CD8-positive, alpha-beta memory T cell (primary cell): ENCODE results near the gene GRN. TPM values are rescaled to one million over a fixed set of nuclear protein-coding genes. Genes with fewer than 3 reads are reported as not detected.

Experiments
- CTCF ChIA-PET: fragments of 350-600 bp; sonication (Branson Sonifier 250); formaldehyde crosslinking; loops from one replicate; lab custom pipeline; 2021; ENCODE audit warnings: antibody characterized with exemption; lab: Charles Lee
- POLR2A ChIA-PET: fragments of 350-600 bp; sonication (Branson Sonifier 250); formaldehyde crosslinking; loops from one replicate; lab custom pipeline; 2021; ENCODE audit warnings: antibody characterized with exemption; lab: Charles Lee
- DNase-seq, 5 donors: peaks; one replicate each; pipeline versions ENCODE4 v3.0.0 to v3.0.0-alpha.2; 2020 to 2022; ENCODE audit warnings: mixed read lengths in 1 of 5
- H3K27ac ChIP-seq: one replicate; pipeline ENCODE4 v1.7.0; 2013; ENCODE audit warnings: low read depth, mild to moderate bottlenecking, low read length, moderate library complexity
- H3K27me3 ChIP-seq: 2 replicates; pipeline ENCODE4 v1.7.0; 2013; ENCODE audit warnings: low read length, mild to moderate bottlenecking; ENCODE audit not compliant: insufficient read depth, poor library complexity, severe bottlenecking
- H3K36me3 ChIP-seq: 2 replicates; pipeline ENCODE4 v1.7.0; 2013; ENCODE audit warnings: mild to moderate bottlenecking, low read length, moderate library complexity; ENCODE audit not compliant: insufficient read depth
- H3K4me1 ChIP-seq: 2 replicates; pipeline ENCODE4 v1.7.0; 2013; ENCODE audit warnings: mild to moderate bottlenecking, low read length, moderate library complexity; ENCODE audit not compliant: insufficient read depth
- H3K4me3 ChIP-seq: 2 replicates; pipeline ENCODE4 v1.7.0; 2013; ENCODE audit warnings: mild to moderate bottlenecking, low read length
- H3K9me3 ChIP-seq: 2 replicates; pipeline ENCODE4 v1.7.0; 2013; ENCODE audit warnings: mild to moderate bottlenecking, low read length
- H3K27ac Mint-ChIP-seq, 8 donors: one replicate each; pipeline ENCODE4 v1.8.0; 2020 to 2021; ENCODE audit warnings: mixed read lengths in 8 of 8, mild to moderate bottlenecking in 6 of 8, inconsistent platforms in 3 of 8, moderate library complexity in 3 of 8
- H3K27me3 Mint-ChIP-seq, 2 donors: one replicate each; pipeline ENCODE4 v1.8.0; 2020 to 2021; ENCODE audit warnings: mixed read lengths in 2 of 2, mild to moderate bottlenecking in 1 of 2, moderate library complexity in 1 of 2
- H3K36me3 Mint-ChIP-seq, 3 donors: one replicate each; pipeline ENCODE4 v1.8.0; 2020 to 2021; ENCODE audit warnings: mixed read lengths in 3 of 3, inconsistent platforms in 1 of 3, mild to moderate bottlenecking in 1 of 3
- H3K4me1 Mint-ChIP-seq, 3 donors: one replicate each; pipeline ENCODE4 v1.8.0; 2020 to 2021; ENCODE audit warnings: mixed read lengths in 3 of 3, inconsistent platforms in 1 of 3, mild to moderate bottlenecking in 1 of 3
- H3K4me3 Mint-ChIP-seq, 7 donors: one replicate each; pipeline ENCODE4 v1.8.0; 2020 to 2021; ENCODE audit warnings: mixed read lengths in 7 of 7, mild to moderate bottlenecking in 6 of 7, moderate library complexity in 4 of 7, inconsistent platforms in 2 of 7
- H3K9me3 Mint-ChIP-seq, 5 donors: one replicate each; pipeline ENCODE4 v1.8.0; 2020 to 2022; ENCODE audit warnings: mixed read lengths in 5 of 5, mild to moderate bottlenecking in 3 of 5, moderate library complexity in 2 of 5, inconsistent platforms in 1 of 5
- polyA plus RNA-seq: library from polyadenylated mRNA; unstranded; fragments of 300-500 nt; fragmentation: Illumina TruSeq; gene quantifications from one replicate; pipeline ENCODE4 v1.2.3, GENCODE V29; 2021
- total RNA-seq, 2 experiments: library from RNA; stranded (reverse); gene quantifications; one replicate each; pipeline ENCODE4 v1.2.3, GENCODE V29; 2021

The GRN gene
- total and polyA plus RNA-seq, 3 experiments from 2014 or later: 48.7 to 56.4 (median 50.3) TPM

DNA sequence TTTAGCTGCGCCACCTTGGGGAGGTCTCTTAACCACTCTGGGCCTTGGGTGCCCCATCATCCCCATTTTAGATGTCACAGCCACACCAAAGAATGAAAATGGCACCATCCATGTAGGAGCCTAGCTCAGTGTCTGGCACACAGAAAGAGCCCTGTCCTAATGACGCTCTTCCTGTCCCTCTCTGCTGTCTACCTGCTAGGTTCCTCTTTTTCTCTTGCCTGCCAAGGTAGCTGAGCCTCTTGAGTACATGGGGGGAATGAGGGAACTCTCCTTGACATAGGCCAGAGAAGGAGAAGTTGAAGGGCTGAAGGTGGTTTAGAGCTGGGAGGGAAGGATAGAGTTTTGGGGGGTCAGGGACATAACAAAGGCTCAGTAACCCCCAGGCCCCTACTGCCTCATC is 34.9 kb upstream of the GRN start:
- Mint-ChIP-seq H3K4me1 (peaks cover 9 to 28% (median 16%) of the 10 kb centered on the region in 3 donors), H3K36me3 (no peaks in the 10 kb centered on the region)
- POLR2A ChIA-PET: interaction anchor here (1.0 kb wide), 1 partner anchor 89 kb away, joined by 3 read pairs; no protein-coding TSS in a partner anchor

DNA sequence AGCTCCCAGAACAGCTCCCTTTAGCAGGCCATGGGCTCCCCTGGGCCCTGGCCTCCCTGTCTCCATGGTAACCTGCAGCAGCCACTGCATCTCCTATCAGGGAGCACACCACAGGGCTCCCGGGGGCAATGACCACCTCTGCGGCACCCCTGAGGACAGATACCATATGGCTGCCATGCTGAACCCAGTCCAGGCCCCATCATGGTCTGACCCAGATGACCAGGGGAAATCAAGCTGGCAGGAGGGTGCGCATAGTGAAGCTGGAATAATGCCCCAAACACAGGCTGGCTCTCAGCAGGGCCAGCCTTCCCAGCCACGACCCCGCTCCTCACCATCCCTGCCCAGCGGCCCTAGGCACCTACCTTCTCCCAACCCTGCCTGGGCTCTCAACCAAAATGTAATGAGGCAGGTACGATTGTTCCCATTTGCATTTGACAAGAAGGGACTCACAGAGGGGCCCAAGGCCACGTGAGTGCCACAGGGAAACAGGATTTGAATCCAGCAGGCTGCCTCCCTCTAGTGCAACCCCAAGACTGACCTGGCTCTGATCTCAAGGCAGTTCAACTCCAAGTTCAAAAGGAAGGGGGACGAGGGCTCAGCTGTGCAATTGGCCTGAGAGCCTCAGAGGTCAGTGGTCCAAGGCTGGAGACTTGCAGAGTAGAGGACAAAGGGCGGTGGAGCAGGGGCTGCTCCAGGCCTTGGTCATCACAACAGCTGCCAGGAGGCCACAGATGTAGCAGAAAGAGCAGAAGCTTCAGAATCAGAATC is 34.3 kb upstream of the GRN start:
- Mint-ChIP-seq H3K27ac (no peak overlapping the region), H3K4me3 (peak overlapping the region in 1 of 7 donors; percentile 27), H3K27me3 (peaks cover 23 to 40% of the 10 kb centered on the region in 2 donors), H3K9me3 (no peaks in the 10 kb centered on the region), H3K4me1 (peaks cover 14 to 32% (median 19%) of the 10 kb centered on the region in 3 donors), H3K36me3 (no peaks in the 10 kb centered on the region)
- ChIA-PET CTCF (interaction anchor here (0.8 to 3.5 kb wide), 5 partner anchors 9 to 100 kb away, joined by 3 to 13 read pairs (median 3); partner anchors contain the start of gene GRN), POLR2A (interaction anchor here (1.0 kb wide), 1 partner anchor 89 kb away, joined by 3 read pairs; no protein-coding TSS in a partner anchor)
- peaks cover 19% of the 10 kb centered on the region for H3K4me1 ChIP-seq
- DNase-seq: no peak
- H3K36me3 ChIP-seq: no peaks in the 10 kb centered on the region
- no peaks in the 10 kb centered on the region for H3K9me3 ChIP-seq
- no peak overlapping the region for H3K4me3 ChIP-seq
- H3K27me3 ChIP-seq: peaks cover 25% of the 10 kb centered on the region
- H3K27ac ChIP-seq: no peak overlapping the region

More for the DNA sequence above, 34.9 kb upstream of the GRN start:
- CTCF ChIA-PET: interaction anchor here (0.8 to 3.5 kb wide), 4 partner anchors 10 to 99 kb away, joined by 3 to 13 read pairs (median 4); partner anchors contain the start of gene GRN
- Histone ChIP-seq H3K4me3 (no peak overlapping the region), H3K4me1 (peaks cover 16% of the 10 kb centered on the region), H3K27me3 (peaks cover 22% of the 10 kb centered on the region), H3K27ac (no peak overlapping the region), H3K9me3 (no peaks in the 10 kb centered on the region), H3K36me3 (no peaks in the 10 kb centered on the region)
- Mint-ChIP-seq H3K9me3 (no peaks in the 10 kb centered on the region), H3K27ac (peak overlapping the region in 1 of 8 donors; percentile 41), H3K4me3 (peak overlapping the region in 3 of 7 donors; percentile 34 to 48 (median 46)), H3K27me3 (peaks cover 25 to 41% of the 10 kb centered on the region in 2 donors)
- no peak for DNase-seq

DNA sequence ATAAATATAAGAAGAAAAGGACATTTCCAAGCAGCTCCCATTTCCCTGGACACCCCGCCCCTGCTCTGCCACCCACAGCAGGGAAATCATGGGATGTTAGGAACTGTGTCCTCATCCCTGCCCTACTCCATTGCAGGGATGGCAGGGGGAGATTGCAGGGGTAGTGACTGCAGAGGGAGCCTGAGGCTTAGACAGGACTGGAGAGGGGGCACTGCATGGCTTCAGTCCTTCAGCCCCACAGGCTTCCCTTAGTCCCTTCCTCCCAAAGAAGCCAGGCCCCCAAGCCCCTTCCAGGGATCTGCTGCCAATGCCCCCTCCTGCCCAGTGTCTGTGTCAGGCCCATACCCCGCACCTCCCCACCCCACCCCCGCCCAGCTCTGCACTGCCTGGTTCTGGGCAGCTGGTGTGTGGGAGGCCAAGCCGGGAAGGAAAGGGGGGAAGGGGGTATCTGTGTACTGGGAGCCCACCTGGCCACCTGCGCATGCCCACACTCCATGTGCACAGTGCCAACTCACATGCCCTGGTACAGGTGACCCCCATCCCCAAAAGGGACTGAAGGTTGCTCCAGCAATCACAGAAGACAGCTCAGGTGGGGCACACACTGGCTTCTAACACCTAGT is 33.4 kb upstream of the GRN start:
- Mint-ChIP-seq H3K4me3 (no peak overlapping the region), H3K27me3 (peaks cover 25 to 43% of the 10 kb centered on the region in 2 donors), H3K9me3 (no peaks in the 10 kb centered on the region), H3K36me3 (no peaks in the 10 kb centered on the region), H3K4me1 (peaks cover 18 to 39% (median 25%) of the 10 kb centered on the region in 3 donors), H3K27ac (peak overlapping the region in 1 of 8 donors; percentile 1)
- Histone ChIP-seq H3K9me3 (no peaks in the 10 kb centered on the region), H3K27me3 (peaks cover 34% of the 10 kb centered on the region), H3K4me3 (no peak overlapping the region), H3K4me1 (peaks cover 28% of the 10 kb centered on the region), H3K27ac (no peak overlapping the region), H3K36me3 (no peaks in the 10 kb centered on the region)
- CTCF ChIA-PET: interaction anchor here (1.3 to 3.5 kb wide), 3 partner anchors 34 to 101 kb away, joined by 3 to 13 read pairs (median 3); partner anchors contain the start of gene GRN
- POLR2A ChIA-PET: no interaction called here
- DNase-seq: no peak

DNA sequence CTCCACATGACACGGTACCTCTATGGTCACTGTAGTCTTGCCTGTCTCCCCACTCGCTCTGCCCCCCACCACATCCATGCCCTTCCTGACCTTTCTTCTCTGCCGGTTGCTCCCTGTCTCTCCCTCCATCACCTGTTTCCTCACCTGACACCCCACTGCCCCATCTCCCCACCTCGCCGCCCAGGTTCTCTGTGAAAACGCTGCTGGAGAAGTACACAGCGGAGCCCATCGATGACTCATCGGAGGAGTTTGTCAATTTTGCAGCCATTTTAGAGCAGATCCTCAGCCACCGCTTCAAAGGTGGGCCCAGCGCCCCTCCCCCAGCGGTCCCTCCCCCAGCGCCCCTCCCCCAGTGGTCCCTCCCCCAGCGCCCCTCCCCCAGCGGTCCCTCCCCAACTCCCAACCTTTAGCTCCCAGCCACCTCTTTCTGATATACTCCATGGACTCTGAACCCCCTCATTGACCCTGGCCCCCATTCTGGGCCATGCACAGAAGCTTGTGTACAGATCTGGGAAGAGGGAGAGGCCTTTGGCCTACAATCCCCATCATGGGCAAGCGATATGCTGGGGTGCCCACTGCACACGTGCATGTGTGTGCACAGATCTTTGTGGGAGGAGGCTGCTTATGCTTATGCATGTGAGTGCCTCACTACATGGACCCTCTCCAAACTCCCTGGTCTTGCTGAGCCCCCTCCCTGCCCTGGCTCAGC is 32.6 kb upstream of the GRN start:
- no peak overlapping the region for H3K27ac ChIP-seq
- peaks cover 26 to 42% of the 10 kb centered on the region in 2 donors for H3K27me3 Mint-ChIP-seq
- H3K27me3 ChIP-seq: peaks cover 35% of the 10 kb centered on the region
- H3K27ac Mint-ChIP-seq: no peak overlapping the region
- no peak for DNase-seq
- no peaks in the 10 kb centered on the region for H3K9me3 Mint-ChIP-seq
- no peak overlapping the region for H3K4me3 ChIP-seq
- H3K36me3 Mint-ChIP-seq: no peaks in the 10 kb centered on the region
- no peaks in the 10 kb centered on the region for H3K36me3 ChIP-seq
- H3K4me1 ChIP-seq: peaks cover 24% of the 10 kb centered on the region
- POLR2A ChIA-PET: no interaction called here
- H3K4me3 Mint-ChIP-seq: no peak overlapping the region
- CTCF ChIA-PET: no interaction called here
- peaks cover 13 to 34% (median 18%) of the 10 kb centered on the region in 3 donors for H3K4me1 Mint-ChIP-seq
- no peaks in the 10 kb centered on the region for H3K9me3 ChIP-seq

DNA sequence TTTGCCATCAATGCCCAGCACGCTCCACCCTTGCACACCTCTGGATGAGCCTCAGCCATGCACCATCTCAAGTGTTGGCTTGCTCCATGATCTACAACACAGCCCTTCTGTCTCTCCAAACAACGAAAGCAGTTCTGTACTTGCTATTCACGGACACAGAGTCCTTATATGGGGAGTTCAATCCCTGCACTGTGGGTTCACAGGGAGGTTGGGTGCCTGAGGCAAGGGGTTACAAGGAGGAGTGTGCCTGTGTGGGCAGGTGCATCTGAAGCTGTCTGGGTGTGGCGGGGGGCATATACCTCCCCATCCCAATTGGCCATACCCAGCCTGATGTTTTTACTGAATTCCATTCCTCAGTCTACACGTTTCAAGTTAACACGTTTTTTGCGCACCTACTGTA is 31.1 kb upstream of the GRN start:
- H3K4me3 ChIP-seq: no peak overlapping the region
- H3K4me1 ChIP-seq: peaks cover 15% of the 10 kb centered on the region
- H3K9me3 ChIP-seq: no peaks in the 10 kb centered on the region
- H3K27ac ChIP-seq: no peak overlapping the region
- Mint-ChIP-seq H3K27ac (no peak overlapping the region), H3K9me3 (no peaks in the 10 kb centered on the region), H3K4me1 (peaks cover 14 to 26% (median 15%) of the 10 kb centered on the region in 3 donors), H3K4me3 (peak overlapping the region; percentile 52 to 66 (median 58)), H3K36me3 (no peaks in the 10 kb centered on the region), H3K27me3 (peaks cover 30 to 42% of the 10 kb centered on the region in 2 donors)
- ChIA-PET CTCF (interaction anchor here (1.1 to 3.5 kb wide), 3 partner anchors 18 to 104 kb away, joined by 3 to 20 read pairs (median 6); partner anchors contain the start of gene UBTF), POLR2A (interaction anchor here (0.5 kb wide), 1 partner anchor 170 kb away, joined by 3 read pairs; no protein-coding TSS in a partner anchor)
- no peaks in the 10 kb centered on the region for H3K36me3 ChIP-seq
- H3K27me3 ChIP-seq: peaks cover 33% of the 10 kb centered on the region
- no peak for DNase-seq

DNA sequence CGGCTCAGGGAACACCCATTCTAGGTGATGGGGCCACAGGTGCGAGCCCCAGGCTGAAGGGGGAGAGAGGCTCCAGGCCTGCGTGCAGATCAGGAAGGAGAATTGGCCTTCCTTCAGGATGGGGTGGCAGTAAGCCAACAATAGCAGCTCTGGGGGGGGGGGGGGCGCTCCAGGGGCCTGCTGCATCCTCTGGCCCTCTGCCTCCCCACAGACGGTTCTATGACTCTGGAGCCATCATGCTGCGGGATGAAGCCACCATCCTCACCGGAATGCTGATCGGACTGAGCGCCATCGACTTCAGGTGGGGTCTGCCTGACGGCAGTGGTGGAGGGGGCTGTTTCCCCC is 30.6 kb upstream of the GRN start:
- peaks cover 30 to 42% of the 10 kb centered on the region in 2 donors for H3K27me3 Mint-ChIP-seq
- Histone ChIP-seq H3K4me3 (no peak overlapping the region), H3K27me3 (peaks cover 28% of the 10 kb centered on the region), H3K27ac (no peak overlapping the region), H3K4me1 (peaks cover 11% of the 10 kb centered on the region), H3K36me3 (no peaks in the 10 kb centered on the region), H3K9me3 (no peaks in the 10 kb centered on the region)
- POLR2A ChIA-PET: interaction anchor here (0.5 to 1.4 kb wide), 3 partner anchors 70 to 170 kb away, joined by 3 to 4 read pairs (median 3); no protein-coding TSS in a partner anchor
- H3K27ac Mint-ChIP-seq: no peak overlapping the region
- CTCF ChIA-PET: interaction anchor here (0.5 to 3.5 kb wide), 4 partner anchors 17 to 104 kb away, joined by 3 to 20 read pairs (median 5); partner anchors contain the start of gene UBTF
- H3K9me3 Mint-ChIP-seq: no peaks in the 10 kb centered on the region
- DNase-seq: no peak
- H3K4me3 Mint-ChIP-seq: peak overlapping the region; percentile 52 to 66 (median 58)
- H3K4me1 Mint-ChIP-seq: peaks cover 12 to 23% (median 14%) of the 10 kb centered on the region in 3 donors
- peaks cover 2 to 4% (median 3%) of the 10 kb centered on the region in 3 donors for H3K36me3 Mint-ChIP-seq
